Measurements from ENCODE around the gene RFTN2. TPM values are rescaled to one million over a fixed set of nuclear protein-coding genes. Genes with fewer than 3 reads are reported as not detected.
"Not testable (repeated sequence)": the region's sequence is repeated elsewhere in the genome, so short reads cannot be mapped to it uniquely, and the experiment has no call there.

The RFTN2 gene
- total RNA-seq (2014; rRNA removed; shearing (Covaris generic)) = 0.16 and 0.21 TPM in 2 replicates

GRCh38 chr2:197675246-197675645 lies at the start of gene RFTN2:
Gene RFTN2, minus strand, starts transcription at chr2:197675587. Its CDS starts 129 bp downstream, at chr2:197675458.
- H3K27ac ChIP-seq = no peak within 1 kb of the TSS
- H3K4me3 ChIP-seq = peak within 1 kb of the TSS; percentile 25
- no peaks in the 10 kb centered on the region for H3K36me3 ChIP-seq
- 0 out of 2 replicates have a peak, but pooled peaks cover 4% of the 10 kb centered on the region for H3K27me3 ChIP-seq (replicated peaks)
- H3K9me3 ChIP-seq (replicated peaks) = no peaks in the 10 kb centered on the region
- peaks cover 9% of the 10 kb centered on the region for H3K4me1 ChIP-seq (replicated peaks)
- DNase-seq (ENCODE audit: low read depth in 1 of 2, low spot score in 2 of 2) = peak in 1 of 2 experiments; percentile 25

- Histone ChIP-seq H3K27ac (no peak overlapping the region), H3K4me1 (replicated peaks) (no peaks in the 10 kb centered on the region), H3K4me3 (no peak overlapping the region), H3K36me3 (no peaks in the 10 kb centered on the region), H3K9me3 (replicated peaks) (no peaks in the 10 kb centered on the region), H3K27me3 (replicated peaks) (no peaks in the 10 kb centered on the region)
- DNase-seq (ENCODE audit: low read depth in 1 of 2, low spot score in 2 of 2) = no peak
Measured at GRCh38 chr2:197717863-197718262, 42.5 kb upstream of the RFTN2 start.

DNA sequence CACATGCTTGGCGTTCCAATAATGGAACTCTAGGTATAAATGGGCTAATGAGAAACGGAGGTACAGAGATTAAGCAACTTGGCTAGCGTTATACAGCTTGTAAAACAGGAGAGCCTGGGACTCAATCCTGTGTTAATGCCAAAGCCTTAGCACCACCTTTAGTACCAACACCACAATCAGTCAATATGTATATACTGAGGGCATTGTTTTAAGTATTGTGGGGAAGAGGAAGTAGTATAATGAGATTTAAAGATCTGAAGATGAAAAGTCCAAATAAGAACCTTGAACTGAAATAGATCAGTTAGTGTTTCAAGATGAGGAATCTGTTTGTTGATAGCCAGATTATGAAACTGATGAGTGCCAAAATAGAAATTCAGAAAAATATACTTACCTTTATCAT lies 37.9 kb upstream of the RFTN2 start:
- no peaks in the 10 kb centered on the region for H3K27me3 ChIP-seq (replicated peaks)

DNA sequence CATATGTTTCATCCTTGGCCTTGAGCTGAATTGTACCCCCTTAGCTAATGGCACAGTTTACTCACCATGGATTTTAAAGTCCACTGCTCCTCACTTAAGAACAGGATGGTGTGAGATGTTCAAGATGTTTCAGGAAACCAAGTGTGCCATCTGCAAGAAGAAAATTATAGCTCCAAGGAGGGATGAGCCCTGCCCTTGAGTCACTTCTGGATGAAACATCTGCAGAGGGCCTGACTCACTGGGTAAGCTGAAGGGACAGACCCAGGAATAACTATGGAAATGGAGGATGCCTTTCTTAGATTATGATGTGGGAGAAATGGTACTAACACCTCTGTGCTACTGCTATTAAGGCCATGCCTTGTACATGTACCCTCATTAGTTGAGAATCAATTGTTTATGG lies 36.2 kb upstream of the RFTN2 start:
- no peak for DNase-seq (ENCODE audit: low read depth in 1 of 2, low spot score in 2 of 2)
- Histone ChIP-seq H3K4me1 (replicated peaks) (peaks cover 17% of the 10 kb centered on the region), H3K4me3 (no peak overlapping the region), H3K27me3 (replicated peaks) (no peaks in the 10 kb centered on the region), H3K27ac (no peak overlapping the region), H3K36me3 (peaks cover 18% of the 10 kb centered on the region), H3K9me3 (replicated peaks) (no peaks in the 10 kb centered on the region)

More for the DNA sequence above, 37.9 kb upstream of the RFTN2 start:
- Histone ChIP-seq H3K4me3 (no peak overlapping the region), H3K4me1 (replicated peaks) (0 out of 2 replicates have a peak, but pooled peaks cover 3% of the 10 kb centered on the region), H3K27ac (no peak overlapping the region), H3K36me3 (peaks cover 18% of the 10 kb centered on the region), H3K9me3 (replicated peaks) (no peaks in the 10 kb centered on the region)
- no peak for DNase-seq (ENCODE audit: low read depth in 1 of 2, low spot score in 2 of 2)

GRCh38 chr2:197710424-197711042 lies 35.1 kb upstream of the RFTN2 start:
- no peak for DNase-seq (ENCODE audit: low read depth in 1 of 2, low spot score in 2 of 2)
- Histone ChIP-seq H3K36me3 (peaks cover 18% of the 10 kb centered on the region), H3K27ac (no peak overlapping the region), H3K9me3 (replicated peaks) (no peaks in the 10 kb centered on the region), H3K27me3 (replicated peaks) (no peaks in the 10 kb centered on the region), H3K4me1 (replicated peaks) (peaks cover 24% of the 10 kb centered on the region), H3K4me3 (no peak overlapping the region)

- H3K36me3 ChIP-seq = peaks cover 18% of the 10 kb centered on the region
- H3K27ac ChIP-seq; H3K27me3 ChIP-seq (replicated peaks); H3K9me3 ChIP-seq (replicated peaks); H3K4me3 ChIP-seq; DNase-seq (ENCODE audit: low read depth in 1 of 2, low spot score in 2 of 2): not testable (repeated sequence)
- peaks cover 24% of the 10 kb centered on the region for H3K4me1 ChIP-seq (replicated peaks)
Measured at GRCh38 chr2:197709140-197709539, 33.8 kb upstream of the RFTN2 start.

- Histone ChIP-seq H3K4me3 (no peak overlapping the region), H3K27ac (no peak overlapping the region), H3K36me3 (peaks cover 18% of the 10 kb centered on the region), H3K9me3 (replicated peaks) (no peaks in the 10 kb centered on the region), H3K4me1 (replicated peaks) (peaks cover 24% of the 10 kb centered on the region), H3K27me3 (replicated peaks) (no peaks in the 10 kb centered on the region)
- DNase-seq (ENCODE audit: low read depth in 1 of 2, low spot score in 2 of 2) = no peak
Measured at GRCh38 chr2:197708331-197708730, 32.9 kb upstream of the RFTN2 start.

DNA sequence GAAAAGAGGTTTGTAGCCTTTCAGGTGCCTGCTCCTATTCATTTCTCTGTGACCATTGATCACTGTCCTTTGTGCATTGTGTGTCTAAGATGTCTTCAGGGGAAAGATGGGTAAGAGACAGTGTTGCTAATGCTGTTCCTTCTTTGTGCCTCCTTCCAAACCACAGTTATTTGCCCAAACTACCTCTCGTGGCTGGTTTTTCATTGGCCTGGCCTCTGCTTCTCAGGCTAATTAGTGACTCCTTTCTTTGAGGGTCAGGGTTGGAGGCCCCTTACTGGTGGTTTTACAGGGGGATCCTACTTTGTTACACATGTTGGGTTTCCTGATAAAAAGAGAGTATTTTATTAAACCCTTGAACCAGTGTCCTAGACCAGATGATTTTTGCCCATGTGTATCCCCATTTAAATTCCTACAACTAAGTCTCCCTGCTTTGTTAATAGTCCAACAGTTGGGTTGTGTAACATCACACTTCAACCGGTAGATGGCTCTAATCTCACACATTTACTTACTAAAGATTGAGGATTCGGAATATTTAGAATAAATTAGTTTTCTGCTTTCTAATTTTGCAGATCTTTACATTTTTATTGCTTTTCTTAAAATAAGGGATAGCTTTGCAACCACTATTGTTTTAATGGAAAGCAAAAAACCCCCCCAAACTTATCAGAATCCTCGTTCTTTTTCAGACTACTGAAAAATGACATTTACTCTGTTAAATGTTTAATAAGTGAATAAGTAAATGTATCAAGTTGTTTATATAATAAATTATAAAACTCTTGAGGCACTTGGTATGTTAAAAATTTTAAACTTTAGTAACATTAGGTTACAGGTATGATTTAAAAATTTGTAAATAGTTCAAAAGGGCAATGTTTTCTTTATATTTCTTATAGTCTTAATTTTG lies 32.2 kb upstream of the RFTN2 start:
- H3K36me3 ChIP-seq = peaks cover 18% of the 10 kb centered on the region
- no peak overlapping the region for H3K27ac ChIP-seq
- DNase-seq (ENCODE audit: low read depth in 1 of 2, low spot score in 2 of 2) = peak in 1 of 2 experiments; percentile 25
- H3K9me3 ChIP-seq (replicated peaks) = no peaks in the 10 kb centered on the region
- H3K27me3 ChIP-seq (replicated peaks) = no peaks in the 10 kb centered on the region
- peak overlapping the region; percentile 82 for H3K4me3 ChIP-seq
- peaks cover 24% of the 10 kb centered on the region for H3K4me1 ChIP-seq (replicated peaks)

DNA sequence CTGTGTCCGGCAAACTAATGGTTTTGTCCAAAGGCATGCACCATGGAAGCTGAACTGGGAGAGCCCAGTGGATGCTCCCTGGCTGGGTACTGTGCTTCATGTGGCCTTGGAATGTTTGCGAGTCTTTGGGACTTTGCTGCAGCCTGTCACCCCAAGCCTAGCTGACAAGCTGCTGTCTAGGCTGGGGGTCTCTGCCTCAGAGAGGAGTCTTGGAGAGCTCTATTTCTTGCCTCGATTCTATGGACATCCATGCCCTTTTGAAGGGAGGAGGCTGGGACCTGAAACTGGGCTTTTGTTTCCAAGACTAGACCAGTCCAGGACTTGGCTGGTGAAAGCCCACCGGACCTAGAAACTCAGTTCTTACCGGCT lies 31.4 kb upstream of the RFTN2 start:
- Histone ChIP-seq H3K9me3 (replicated peaks) (no peaks in the 10 kb centered on the region), H3K27ac (no peak overlapping the region), H3K4me3 (peak overlapping the region; percentile 82), H3K36me3 (peaks cover 18% of the 10 kb centered on the region), H3K27me3 (replicated peaks) (no peaks in the 10 kb centered on the region), H3K4me1 (replicated peaks) (peaks cover 24% of the 10 kb centered on the region)
- DNase-seq (ENCODE audit: low read depth in 1 of 2, low spot score in 2 of 2) = no peak

DNA sequence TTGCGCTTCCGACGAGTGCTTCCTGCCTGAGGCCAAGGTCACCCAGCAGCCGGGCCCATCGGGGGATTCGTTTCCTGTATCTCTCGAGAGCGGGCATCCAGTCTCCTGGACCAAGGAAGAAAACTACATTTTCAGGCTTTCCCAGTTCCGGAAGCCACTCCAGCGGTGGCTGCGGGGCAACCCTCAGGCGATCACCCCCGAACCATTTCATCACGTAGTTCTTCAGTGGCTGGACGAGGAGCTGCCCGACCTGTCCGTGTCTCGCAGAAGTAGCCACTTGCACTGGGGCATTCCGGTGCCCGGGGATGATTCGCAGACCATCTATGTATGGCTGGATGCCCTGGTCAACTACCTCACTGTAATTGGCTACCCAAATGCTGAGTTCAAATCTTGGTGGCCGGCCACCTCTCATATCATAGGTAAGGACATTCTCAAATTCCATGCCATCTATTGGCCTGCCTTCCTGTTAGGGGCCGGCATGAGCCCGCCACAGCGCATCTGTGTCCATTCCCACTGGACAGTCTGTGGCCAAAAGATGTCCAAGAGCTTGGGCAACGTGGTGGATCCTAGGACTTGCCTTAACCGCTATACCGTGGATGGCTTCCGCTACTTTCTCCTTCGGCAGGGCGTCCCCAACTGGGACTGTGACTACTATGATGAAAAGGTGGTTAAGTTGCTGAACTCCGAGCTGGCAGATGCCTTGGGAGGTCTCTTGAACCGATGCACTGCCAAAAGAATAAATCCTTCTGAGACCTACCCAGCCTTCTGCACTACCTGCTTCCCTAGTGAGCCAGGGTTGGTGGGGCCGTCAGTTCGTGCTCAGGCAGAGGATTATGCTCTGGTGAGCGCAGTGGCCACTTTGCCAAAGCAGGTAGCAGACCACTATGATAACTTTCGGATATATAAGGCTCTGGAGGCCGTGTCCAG lies 30.8 kb upstream of the RFTN2 start:
- DNase-seq (ENCODE audit: low read depth in 1 of 2, low spot score in 2 of 2) = peak in 1 of 2 experiments; percentile 44
- H3K9me3 ChIP-seq (replicated peaks) = no peaks in the 10 kb centered on the region
- peaks cover 24% of the 10 kb centered on the region for H3K4me1 ChIP-seq (replicated peaks)
- H3K36me3 ChIP-seq = peaks cover 12% of the 10 kb centered on the region
- no peaks in the 10 kb centered on the region for H3K27me3 ChIP-seq (replicated peaks)
- H3K4me3 ChIP-seq = peak overlapping the region; percentile 82
- no peak overlapping the region for H3K27ac ChIP-seq

- Histone ChIP-seq H3K9me3 (replicated peaks) (no peaks in the 10 kb centered on the region), H3K4me3 (peak within 1 kb of the TSS; percentile 82), H3K36me3 (peaks cover 9% of the 10 kb centered on the region), H3K4me1 (replicated peaks) (peaks cover 24% of the 10 kb centered on the region), H3K27me3 (replicated peaks) (no peaks in the 10 kb centered on the region), H3K27ac (peak within 1 kb of the TSS; percentile 48)
- DNase-seq (ENCODE audit: low read depth in 1 of 2, low spot score in 2 of 2) = peak; percentile 81 to 92
Measured at GRCh38 chr2:197705121-197705911, 29.9 kb upstream of the RFTN2 start, which contains the start of gene MARS2. Gene MARS2, plus strand, starts transcription at chr2:197705369. Its CDS starts 37 bp downstream, at chr2:197705406.

DNA sequence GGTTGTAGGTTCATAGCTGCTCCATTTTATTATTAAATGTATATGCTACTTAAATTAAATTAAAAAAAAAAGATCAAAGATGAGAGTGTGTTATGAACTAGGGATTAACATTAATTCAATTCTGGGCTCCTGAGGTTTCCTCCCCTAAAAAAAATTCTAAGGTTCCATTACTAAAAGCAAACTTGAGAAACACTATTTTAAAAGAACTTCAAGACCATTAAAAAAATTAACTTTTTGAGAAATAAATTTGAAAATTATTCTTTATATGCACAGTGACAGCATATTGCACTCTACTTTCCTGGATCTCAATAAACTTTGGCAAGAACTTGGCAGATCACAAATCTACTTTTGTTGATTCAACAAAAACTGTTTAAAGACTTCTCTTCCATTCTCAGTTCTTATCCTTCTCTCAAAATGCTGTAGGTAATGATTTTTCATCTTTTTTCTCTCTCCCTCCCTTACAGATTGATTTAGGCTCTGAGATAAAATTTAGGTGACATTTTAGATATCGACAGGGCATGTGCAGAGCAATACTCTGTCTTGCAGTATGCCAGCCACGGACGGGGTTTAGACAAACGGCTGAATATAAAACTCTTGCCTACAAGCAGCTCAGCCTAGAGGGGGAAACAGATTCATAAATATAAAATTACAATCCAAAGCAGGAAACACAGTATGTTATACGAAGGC lies 29.2 kb upstream of the RFTN2 start:
- no peaks in the 10 kb centered on the region for H3K27me3 ChIP-seq (replicated peaks)
- H3K9me3 ChIP-seq (replicated peaks) = no peaks in the 10 kb centered on the region
- peak in 1 of 2 experiments; percentile 79 for DNase-seq (ENCODE audit: low read depth in 1 of 2, low spot score in 2 of 2)
- peaks cover 24% of the 10 kb centered on the region for H3K4me1 ChIP-seq (replicated peaks)
- H3K36me3 ChIP-seq = peaks cover 5% of the 10 kb centered on the region
- H3K27ac ChIP-seq = peak overlapping the region; percentile 48
- H3K4me3 ChIP-seq = peak overlapping the region; percentile 82
